ENCODE measurements around the gene ZBED5.
"Not testable (repeated sequence)": the region's sequence is repeated elsewhere in the genome, so short reads cannot be mapped to it uniquely, and the experiment has no call there.

Gene ZBED5

GRCh38 chr11:10857709-10858438 lies at the start of gene ZBED5:
ZBED5 (minus strand) TSS chr11:10858053; CDS start chr11:10854945, 3,108 bp downstream.
- peak; percentile 98 for DNase-seq

GRCh38 chr11:10906521-10906920 lies 48.7 kb upstream of the ZBED5 start:
- no peak for DNase-seq

- DNase-seq: no peak
Observed at GRCh38 chr11:10902301-10903063, 44.6 kb upstream of the ZBED5 start.

GRCh38 chr11:10900681-10901415 lies 43.0 kb upstream of the ZBED5 start:
- DNase-seq: no peak

DNA sequence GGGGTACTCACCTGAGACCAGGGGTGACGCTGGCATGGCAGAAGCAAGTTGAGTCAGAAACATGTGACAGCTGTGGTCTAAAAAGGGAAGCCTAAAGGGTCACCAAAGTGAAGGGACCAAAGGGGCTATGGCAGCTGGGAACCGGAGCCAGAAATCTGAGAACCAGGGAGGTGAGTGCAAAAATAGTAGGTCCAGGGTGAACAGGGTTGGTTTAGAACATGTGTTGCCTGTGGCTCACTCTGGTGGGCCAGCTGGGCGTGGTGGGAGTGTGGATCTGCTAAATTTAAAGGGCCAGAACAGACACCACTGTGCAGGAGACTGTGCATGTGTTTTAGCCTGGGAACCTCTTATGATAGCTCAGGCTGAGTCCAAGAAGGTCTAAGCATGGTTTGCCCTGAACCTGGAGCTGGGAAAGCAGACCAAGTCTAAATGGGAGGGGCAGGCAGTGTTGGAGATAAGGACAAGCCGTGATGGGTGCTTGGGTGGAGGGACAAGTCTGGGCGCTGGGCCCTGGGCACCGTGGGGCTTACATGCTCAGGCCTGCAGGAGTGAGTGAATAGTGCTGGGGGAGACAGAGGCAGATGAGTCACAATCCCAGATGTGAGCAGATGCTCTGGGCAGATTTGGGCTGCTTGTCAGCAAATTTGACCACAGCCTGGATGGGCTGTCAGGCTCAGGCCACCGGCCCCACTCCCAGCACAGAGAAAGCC lies 41.4 kb upstream of the ZBED5 start:
- DNase-seq: no peak

DNA sequence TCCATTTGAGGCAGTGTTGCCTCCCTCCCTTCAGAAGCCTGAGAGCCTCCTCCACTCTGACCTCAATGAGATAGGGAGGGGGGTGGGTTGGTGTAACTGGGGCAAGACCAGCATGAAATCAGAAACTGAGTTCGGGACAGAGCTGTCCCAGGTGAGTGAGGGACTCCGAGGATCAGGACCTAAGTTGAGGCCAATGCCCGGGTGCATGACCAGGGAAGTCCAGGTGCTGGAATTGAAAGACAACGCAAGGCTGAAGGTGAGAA lies 40.8 kb upstream of the ZBED5 start:
- DNase-seq: no peak

DNA sequence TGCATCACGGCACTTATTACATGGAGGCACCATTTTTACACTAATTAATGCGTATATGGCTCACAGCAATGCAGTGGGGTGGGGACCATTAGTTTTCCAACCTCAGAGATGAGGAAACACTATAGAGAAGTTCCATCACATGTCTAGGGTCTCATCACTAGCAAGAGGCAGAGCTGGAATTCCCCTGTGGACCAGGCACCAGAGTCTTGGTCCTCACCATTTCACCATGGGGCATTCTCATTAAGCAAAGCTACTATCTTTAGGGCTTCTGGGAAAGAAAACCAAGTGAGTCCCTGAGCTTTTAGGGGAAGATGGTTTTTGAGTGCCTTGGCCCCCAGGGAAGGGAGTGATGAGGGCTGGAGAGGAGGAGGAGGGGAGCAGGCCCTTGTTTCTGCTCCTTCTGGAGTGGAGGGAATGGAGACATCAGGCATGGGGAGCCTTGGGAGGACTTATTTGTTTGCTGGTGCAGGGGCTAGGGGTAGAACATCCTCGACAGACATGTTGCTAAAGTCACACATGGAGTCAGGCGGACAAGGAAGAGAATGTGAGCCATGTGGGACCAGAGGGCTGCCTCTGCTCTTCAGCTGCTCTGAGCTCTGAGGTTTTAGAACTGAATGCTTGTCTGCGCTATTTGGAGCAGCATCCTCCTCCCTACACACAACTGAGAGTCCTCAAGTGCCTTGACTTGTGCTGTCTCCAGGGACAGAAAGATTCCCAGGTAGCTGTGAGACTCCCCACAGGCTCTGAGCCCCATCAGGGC lies 40.3 kb upstream of the ZBED5 start:
- no peak for DNase-seq

DNA sequence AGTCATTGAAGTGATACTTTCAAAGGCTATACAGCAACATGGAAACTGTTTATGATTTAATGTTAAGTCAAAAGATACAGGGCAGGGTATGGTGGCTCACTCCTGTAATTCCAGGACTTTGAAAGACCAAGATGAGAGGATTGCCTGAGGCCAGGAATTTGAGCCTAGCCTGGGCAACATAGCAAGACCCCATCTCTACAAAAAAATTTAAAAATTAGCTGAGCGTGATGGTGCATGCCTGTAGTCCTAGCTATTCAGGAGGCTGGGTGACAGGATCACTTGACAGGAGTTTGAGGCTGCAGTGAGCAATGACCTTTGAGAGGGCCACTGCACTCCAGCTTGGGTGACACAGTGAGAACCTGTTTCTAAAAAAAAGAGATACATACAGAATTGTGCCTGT lies 39.3 kb upstream of the ZBED5 start:
- DNase-seq: no peak

- no peak for DNase-seq
Observed at GRCh38 chr11:10896493-10896892, 38.6 kb upstream of the ZBED5 start.

- DNase-seq: no peak
Observed at GRCh38 chr11:10895285-10895684, 37.4 kb upstream of the ZBED5 start.

DNA sequence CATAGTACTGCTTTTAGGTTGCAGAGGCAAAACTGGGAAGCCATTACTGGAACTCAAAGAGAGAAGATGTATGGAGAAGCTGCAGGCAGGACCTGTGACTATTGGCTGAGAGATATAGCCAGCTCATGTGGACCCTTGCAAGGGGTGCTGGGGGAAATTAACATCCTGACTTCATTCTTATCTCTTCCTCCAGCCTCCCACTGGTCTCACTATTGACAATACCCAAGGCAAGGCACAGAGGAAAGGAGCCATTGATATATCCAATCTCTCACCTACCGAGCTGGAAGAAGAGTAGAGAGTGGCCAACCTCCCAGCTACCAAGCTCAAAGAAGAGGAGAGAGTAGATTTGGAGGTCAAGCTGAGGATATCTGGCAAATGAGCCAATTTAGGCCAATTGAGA lies 36.8 kb upstream of the ZBED5 start:
- no peak for DNase-seq

DNA sequence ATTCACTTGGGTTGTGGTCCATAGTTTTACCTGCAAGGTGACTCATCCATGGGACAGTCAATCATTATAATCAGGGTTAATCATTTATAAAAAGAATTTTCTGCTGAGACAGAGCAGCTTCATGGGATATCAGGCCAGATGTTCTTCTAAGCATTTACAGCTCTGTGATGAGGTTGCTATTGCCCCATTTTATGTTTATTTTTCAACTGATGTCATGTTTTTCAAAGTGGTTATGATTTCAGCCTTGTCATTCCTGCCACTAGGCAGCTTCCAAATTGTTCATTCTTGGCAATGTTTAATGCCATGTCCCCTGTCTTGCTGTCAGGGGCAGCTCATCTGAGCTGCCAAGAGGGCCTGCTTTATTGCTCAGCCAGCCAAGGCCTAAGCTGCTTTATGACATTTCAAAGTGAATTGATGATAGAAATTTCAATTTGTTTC lies 35.9 kb upstream of the ZBED5 start:
- DNase-seq: no peak

- no peak for DNase-seq
Observed at GRCh38 chr11:10892250-10892649, 34.4 kb upstream of the ZBED5 start.

DNA sequence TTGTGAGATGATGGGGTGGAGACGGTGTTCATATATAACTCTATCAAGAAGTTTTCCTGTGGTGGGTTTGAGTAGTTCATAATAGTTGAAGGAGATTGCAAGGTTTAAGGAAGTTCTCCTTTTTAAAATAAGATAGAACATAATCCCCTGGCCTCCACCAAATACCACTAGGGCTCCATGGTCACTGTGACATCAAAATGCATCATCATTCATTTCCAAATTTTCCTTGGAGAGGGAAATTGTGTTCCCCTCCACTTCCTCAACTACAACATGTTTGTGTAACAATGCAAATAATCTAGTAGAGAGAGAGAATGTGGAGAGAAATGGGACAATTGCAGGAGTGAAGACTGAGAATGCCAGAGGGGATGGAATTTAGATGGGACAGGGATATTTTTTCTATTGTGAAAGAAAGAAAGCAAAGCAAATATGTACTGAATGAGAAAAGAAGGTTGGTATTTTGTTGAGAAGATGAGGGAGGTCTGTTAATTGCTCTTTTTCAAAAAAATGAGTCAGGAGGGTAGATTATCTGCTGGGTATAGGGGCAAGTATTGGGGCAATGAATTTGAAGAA lies 33.4 kb upstream of the ZBED5 start:
- DNase-seq: no peak

GRCh38 chr11:10890083-10890482 lies 32.2 kb upstream of the ZBED5 start:
- DNase-seq: not testable (repeated sequence)

DNA sequence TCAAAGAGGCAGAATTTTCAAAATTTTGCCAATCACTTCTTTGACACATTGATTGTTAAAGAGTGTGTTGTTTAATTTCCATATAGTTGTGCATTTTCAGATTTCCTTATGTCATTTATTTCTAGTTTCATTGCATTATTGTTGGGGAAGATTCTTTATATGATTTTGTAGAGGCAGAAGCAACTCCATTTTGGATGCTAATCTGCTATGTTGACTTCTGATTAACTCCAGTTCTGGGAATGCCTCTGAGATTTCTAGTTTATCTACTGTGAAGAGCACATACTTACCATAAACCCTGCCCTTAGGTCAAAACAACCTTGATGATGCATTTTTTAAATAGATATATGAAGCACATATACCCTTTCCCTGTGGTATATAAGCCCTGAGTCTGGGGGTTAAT lies 29.5 kb upstream of the ZBED5 start:
- no peak for DNase-seq

DNA sequence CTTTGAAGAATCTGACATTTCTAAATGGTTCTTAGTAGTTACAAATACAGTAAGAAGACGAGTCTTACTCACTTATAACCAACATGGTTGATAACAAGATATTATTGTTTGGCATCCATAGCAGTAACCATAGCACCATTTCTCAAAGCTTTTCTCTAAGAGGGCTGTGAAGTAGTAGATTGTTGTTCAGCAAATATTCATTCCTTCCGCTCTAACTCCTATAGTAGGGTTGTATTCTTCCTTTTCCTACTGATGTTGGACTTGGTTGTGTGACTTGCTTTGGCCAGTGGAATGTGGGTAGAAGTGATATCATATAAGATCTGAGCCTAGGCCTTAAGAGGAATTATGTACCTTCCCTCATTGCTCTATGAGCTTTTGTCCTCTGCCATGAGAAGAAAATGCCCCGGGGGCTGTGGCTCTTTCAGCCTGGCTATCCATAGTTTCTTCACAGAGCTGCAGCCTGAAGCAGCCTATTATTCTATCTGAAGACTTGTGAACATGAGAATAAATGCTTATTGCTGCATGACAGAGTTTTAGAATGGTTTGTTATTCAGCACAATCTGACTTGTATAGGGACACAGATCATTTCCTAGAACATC lies 28.9 kb upstream of the ZBED5 start:
- DNase-seq: no peak

DNA sequence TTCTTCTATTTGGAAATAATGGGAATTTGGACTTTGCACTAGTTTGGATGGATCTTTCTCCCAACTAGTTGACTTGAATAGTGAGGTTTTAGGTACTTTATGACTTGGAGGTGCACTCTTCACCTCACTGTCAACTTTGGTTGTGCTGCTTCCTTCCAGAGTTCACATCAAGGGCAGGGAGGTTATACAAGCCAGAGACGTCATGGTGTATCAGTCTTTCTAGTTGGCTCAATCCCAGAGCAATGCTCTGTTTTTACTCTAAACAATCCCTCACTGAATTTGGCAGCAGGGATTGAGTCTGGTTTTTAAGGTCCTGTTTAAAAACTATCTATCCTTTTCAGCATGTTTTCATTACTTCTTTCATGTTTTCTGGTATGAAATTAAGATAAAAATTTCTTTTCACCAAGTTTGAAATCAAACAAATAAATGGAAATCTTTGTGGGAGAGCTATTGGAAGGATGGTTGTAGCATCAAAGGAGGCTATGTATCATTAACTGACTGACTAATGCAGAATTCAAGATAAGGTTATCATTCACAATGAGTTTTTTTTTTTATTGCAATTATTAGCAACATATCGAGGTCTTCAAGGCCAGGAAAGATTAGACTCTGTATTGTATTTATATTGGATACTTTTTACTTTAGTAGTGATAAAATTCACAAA lies 28.0 kb upstream of the ZBED5 start:
- no peak for DNase-seq

GRCh38 chr11:10884292-10884691 lies 26.4 kb upstream of the ZBED5 start:
- DNase-seq: not testable (repeated sequence)

- no peak for DNase-seq
Observed at GRCh38 chr11:10881892-10882291, 24.0 kb upstream of the ZBED5 start.

All from NCI-H774 (cell line).